Right ventricle myocardium inferior (tissue), 1 donor: ENCODE results near the gene ACVR1C. TPM values are rescaled to one million over a fixed set of nuclear protein-coding genes. Genes with fewer than 3 reads are reported as not detected.
A peak's percentile ranks its signal among the peaks of the same experiment; 100 is the strongest.

Experiments used
- ATAC-seq: fragments of 200-7000 bp; cut with Tn5 transposase; one replicate; pipeline ENCODE4 v1.9.1; 2020; ENCODE audit warnings: mild to moderate bottlenecking, moderate library complexity
- DNase-seq: peaks from one replicate; pipeline ENCODE4 v3.0.0; 2021; ENCODE audit errors: missing footprints
- intact Hi-C: fragments of 100-400 bp; cut with DNase I; formaldehyde crosslinking; loops from one replicate; pipeline ENCODE4 v1.11.0; 2022
- total RNA-seq: library from RNA; stranded (reverse); fragmentation: NEBNext Ultra II Directional; extraction: Animal tissue kit (Norgen Biotek cat#: 25700); gene quantifications from one replicate; pipeline ENCODE4 v1.2.1, GENCODE V29; 2021
- donor health status: DM: no; HTN: yes; CAD: no; lungs with severe emphysema.

The ACVR1C gene
- total RNA-seq, 1 donor from 2014 or later: 0.81 TPM

DNA sequence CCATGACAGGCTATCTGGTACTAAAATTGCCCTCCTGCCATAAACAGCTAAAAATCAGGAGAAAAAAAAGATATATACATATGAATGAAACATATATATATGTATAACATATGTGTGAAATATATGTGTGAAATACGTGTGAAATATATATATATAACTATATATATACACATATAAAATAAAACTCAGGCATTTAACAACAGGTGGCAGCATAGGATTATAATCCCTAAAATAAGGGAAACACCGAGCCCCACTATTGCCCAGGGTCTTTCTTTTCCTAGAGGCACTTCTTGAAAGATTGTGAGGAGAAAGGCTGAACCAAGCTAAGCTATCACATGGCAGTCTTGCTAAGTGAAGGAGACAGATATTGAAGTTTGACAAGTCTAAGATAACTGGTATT lies 118.9 kb downstream of the ACVR1C start:
- intact Hi-C loops: no loop called here
- ATAC-seq: no peak

DNA sequence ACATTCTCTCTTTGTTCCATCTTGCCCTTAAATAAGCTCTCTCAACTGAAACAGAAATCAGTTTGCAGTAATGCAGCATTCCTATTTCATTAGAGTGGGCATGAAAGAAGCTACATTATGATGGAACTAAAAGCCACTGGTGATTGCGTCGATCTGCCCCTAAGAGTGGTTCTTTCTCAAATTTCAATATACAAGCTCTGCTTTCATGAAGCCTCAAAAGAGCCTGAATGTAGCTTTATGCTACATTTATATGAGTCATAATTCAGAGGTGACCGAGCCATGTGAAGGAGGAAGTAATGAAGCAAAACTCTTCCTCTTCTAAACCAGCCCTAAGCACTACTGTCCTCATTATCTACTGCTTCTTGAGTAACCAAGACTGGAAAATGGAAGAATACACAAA lies 120.0 kb downstream of the ACVR1C start:
- DNase-seq (no peak), ATAC-seq (no peak)
- intact Hi-C loops: no loop called here

More for the DNA sequence above, 118.9 kb downstream of the ACVR1C start:
- no peak for DNase-seq

DNA sequence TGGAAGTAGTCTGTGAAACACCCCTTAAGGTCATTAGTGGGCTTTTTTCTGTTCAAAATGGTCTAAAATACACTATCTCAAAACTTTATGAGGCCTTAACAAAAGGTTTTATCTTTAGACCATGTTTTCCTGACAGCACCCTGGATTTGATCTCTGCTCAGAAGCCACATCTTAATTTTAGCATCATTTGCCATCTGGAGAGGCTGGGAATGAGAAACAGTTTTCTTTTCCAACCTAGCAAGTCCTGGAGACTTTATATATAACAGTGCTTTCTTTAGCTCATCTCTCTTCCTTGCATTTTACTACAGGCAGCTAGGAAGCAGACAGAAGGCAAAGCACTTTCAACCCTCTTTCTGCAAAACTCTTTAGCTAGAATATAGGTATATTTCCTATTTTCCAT lies 122.1 kb downstream of the ACVR1C start:
- intact Hi-C loops: no loop called here
- no peak for DNase-seq
- no peak for ATAC-seq

DNA sequence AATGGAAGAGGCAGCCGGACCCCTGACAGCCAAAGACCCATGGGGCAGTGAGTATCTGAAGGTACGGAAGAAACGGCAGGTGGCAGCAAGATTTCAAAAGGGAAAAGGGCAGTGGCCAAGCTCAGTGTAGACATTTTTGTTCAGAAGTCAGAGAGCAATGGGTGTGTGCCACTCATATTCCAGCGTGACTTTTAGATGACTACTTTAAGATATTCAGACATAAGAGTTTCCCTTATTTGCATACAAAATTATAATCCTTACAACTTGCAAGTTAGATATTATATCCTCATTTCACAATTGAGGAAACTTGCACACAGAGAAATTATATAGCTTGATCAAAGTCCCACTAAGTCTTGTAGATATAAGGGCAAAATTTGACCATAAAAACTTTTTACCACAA lies 124.0 kb downstream of the ACVR1C start:
- no peak for DNase-seq
- no peak for ATAC-seq
- intact Hi-C loops: no loop called here

DNA sequence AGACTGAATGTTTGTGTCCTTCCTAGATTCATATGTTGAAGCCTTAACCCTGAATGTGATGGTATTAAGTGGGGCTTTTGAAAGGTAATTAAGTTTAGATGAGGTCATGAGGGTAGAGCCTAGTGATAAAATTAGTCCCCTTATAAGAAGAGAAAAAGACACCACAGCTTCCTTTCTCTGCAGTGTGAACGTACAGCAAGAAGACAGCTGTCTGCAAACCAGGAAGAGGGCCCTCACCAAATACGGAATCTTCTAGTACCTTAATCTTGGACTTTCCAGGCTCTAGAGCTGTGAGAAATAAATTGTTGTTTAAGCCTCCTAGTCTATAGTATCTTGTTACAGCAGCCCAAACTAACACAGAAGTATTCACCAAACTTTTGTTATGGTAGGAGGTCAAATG lies 127.6 kb downstream of the ACVR1C start:
- no peak for DNase-seq
- intact Hi-C loops: no loop called here
- no peak for ATAC-seq

DNA sequence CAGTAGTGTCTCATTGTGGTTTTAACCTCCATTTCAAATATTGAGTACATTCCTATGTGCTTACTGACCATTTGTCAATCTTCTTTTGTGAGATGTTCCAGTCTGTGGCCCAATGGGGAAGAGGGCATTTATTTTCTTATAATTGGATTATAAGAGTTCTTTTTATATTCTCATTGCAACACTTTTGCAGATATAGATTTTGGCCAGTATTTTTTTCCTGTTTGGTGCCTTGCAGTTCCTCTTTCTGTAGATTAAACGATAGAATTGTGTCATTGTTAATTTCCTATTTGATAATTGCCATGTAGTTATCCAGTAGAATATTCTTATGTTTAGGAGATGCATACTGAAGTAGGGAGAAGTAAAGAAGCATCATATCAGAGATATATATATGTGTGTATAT lies 128.3 kb downstream of the ACVR1C start:
- no peak for DNase-seq
- intact Hi-C loops: no loop called here
- ATAC-seq: no peak

DNA sequence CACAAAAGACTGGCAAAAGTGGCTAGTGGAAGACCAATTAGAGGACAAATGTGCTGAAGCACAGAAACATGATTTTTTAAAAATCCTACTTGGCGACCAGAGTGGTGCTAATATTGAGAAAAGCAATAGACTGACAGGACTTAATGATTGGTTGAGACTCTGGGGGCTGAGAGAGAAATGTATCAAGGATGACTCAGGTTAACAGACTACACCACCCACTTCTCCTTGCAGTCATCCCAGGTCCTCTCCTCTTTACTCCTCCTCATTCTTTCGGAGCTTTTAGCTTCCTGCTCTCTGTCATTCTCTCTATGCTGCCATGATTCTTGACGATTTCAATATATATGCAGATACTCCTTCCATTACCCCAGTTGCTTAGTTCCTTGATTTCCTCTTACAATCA lies 130.2 kb downstream of the ACVR1C start:
- intact Hi-C loops: loop anchor here (10.0 kb wide), 1 partner anchor 96 kb away; no protein-coding TSS in a partner anchor
- DNase-seq: no peak
- ATAC-seq: no peak

DNA sequence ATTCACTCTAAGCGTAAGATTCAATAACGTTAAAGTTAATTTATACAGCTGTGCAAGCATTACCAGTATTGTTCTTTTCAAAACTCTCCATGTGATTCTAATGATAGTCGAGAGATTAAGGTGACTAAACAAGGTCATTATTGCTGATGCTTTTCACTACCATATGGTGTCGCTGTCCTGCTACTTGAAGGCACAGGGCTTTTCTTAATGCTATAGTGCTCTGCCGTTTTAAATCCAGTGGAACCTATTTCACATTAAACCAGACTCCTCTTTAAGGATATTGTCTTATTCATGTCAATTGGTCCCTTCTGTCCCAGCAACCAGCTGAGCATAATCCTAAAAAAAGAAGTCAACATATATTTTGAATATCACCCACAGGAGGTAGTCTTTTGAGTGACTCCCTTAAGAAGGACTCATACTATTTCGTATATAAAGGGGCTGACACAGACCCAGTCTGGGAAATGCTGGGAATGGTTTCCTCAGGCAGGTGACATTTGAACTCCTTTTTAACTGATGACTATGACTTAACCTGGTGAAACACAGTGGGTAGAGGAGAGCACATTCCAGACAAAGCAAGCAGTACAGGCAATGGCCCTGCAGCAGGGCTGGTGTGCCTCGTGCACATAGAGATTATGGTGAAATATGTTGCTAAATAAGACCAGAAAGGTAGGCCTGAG lies 130.9 kb downstream of the ACVR1C start:
- no peak for DNase-seq
- peak; percentile 48 for ATAC-seq
- intact Hi-C loops: loop anchor here (10.0 kb wide), 1 partner anchor 97 kb away; no protein-coding TSS in a partner anchor

DNA sequence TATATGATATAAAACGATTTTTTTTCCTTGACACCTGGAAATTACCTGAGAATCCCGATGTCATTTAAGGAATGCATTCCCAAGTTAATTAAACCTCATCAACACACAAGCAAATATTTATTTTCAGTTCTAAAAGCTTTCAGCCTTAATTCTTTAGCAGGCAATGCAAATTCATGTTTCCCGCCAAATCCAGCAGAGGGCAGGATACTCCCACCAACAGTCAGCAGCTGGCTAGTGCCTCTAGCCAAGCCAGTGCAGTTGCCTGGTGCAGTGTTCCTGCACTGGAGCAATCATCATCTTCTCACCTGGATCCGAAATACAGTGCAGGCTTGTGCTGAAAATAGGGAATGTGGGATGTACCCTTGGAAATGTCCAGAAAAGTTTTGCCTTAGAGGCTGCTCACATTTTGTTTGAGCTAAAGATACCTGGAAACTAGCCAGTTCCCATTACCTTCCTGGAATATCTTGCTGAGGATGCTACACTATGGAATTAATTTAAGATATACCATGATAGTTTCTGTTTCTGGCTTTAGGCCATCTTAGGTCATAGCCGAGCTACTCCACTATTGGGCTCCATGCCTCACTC lies 136.4 kb downstream of the ACVR1C start:
- DNase-seq (no peak), ATAC-seq (peak; percentile 81)
- intact Hi-C loops: loop anchor here (5.0 to 10.0 kb wide), 4 partner anchors 103 to 520 kb away; partner anchors contain the start of gene ERMN

DNA sequence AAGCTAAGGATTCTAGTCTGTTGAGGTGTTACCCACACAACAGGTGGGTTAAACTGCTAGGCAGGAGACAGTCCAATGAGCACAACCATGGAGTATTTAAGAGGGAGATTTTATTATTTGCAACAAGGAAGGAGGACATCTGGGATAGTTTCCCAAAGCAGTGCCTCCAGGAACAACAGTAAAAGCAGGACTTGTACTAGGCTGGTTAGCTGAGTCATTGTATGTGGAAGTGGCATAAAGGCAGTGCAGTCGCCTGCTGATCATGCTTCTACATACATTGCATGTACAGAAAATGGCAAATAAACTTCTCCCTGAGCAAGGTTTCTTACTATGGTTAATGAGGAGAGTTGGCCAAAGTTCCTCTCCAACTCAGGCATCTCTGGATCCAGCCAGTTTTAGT lies 138.7 kb downstream of the ACVR1C start:
- DNase-seq (no peak), ATAC-seq (no peak)
- intact Hi-C loops: loop anchor here (5.0 to 10.0 kb wide), 4 partner anchors 105 to 522 kb away; partner anchors contain the start of gene ERMN

DNA sequence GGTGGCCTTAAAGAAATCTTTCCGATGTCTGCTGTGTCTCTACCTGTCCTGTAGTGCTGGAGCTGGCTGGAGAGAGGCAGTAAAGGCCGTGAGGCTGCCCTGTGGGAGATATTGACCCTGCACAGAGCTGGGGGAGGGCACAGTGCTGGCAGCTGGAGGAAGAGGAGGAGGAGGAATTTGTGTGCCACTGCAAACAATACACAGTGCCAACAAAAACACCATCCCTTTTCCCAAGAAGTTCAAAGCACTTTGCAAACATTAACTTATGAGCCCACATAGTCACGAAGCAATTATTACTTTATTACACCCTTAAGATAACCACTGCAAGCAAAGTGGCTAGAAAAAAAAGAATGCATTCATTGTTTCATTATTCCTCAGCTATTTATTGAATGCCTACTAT lies 139.8 kb downstream of the ACVR1C start:
- intact Hi-C loops: no loop called here
- DNase-seq: no peak
- no peak for ATAC-seq

DNA sequence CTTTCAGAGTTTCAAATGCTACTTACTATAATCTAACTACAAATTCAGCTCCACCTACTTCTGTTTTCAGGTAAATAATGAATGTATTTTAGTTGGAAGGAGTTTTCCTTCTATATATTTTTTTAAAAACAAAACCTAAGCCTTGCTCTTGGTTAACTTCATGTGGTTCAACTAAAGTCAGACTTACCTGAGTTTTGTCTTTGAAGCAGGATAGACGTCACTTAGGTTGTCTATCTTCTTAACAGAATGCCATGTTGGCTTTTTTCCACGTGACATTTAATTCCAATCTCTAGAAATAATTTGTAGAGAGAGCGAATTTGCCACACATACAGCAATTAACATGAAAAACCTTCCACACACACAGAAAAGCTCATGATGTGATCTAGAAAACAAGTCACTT lies 140.9 kb downstream of the ACVR1C start:
- DNase-seq: no peak
- intact Hi-C loops: no loop called here
- no peak for ATAC-seq

DNA sequence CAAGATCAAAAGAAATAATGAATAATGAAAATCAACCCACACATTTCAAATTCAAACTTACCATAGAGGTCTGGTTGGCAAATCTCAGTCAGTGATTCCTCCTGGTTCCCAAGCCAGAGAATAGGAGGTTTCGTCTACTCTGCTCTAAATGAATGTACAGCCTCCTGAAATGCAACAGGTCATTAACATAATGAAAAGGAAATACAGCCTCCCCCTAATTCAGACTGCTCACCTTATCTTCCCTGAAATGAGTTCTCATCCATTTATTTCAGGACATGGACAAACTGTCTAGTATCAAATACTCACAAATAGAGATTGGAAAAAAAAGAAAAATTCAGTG lies 141.4 kb downstream of the ACVR1C start:
- intact Hi-C loops: no loop called here
- ATAC-seq (no peak), DNase-seq (no peak)

DNA sequence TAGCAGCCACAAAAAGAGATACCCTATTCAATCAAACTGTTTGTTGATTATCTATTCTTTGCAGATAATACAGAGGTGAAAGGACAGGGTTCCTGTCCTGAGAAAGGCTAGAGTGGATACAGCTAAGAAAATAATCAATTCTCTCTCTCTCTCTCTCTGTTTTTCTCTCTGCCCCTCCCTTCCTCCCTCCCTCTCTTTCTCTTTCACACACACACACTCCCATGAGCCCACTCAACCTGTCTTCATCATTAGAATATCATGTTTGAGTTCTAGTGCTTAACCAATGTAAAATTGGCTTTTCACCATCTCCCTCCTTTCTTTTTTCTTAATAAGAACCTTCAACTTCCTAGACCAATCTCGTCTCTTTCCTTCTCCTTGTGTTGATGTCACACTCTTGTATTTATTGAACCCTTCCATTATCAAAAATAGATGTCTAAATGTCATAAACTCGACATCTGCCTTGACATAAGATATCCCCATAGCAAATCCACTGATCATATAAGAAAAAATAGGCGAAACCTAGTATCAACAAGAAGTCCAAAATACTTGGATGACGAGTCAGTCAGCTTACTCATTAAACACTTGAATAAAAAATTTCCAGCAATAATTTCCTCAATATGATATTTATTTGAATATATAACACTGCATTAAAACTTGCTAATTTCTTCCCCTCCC lies 141.9 kb downstream of the ACVR1C start:
- intact Hi-C loops: no loop called here
- ATAC-seq (no peak), DNase-seq (no peak)

DNA sequence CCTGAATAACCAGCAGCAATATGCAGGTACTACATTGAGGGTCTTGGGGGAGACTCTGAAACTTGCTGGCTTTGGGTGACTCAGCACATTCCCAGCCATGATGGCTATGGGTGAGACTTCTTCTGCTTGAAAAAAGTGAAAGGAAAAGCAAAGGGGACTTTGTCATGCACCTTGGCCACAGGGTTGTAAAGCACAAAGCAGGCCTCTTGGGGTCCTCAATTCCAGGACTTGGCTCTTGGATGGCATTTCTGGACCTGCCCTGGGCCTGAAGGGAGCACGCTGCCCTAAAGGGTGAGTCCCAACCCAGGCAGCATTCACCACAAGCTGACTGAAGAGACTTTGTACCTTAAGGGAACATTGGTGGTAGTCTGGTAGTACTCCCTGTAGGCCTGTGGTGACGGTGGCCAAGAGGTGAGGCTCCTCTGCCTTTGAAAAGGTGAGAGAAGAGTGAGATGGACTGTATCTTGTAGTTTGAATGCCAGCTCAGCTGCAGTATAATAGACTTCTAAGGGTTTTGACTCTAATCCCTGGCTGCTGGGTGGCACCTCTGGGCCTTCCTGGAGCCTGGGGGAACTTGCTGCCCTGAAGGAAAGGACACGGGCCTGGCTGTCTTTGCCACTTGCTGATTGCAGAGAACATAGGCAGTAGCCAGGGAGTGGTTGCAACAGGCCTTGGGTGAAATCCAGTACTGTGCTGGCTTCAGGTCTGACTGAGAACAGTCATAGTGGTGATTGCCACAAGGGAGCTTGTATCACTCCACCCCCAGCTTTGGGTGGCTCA lies 148.3 kb downstream of the ACVR1C start:
- intact Hi-C loops: no loop called here
- peak; percentile 98 for ATAC-seq
- peak; percentile 85 for DNase-seq

DNA sequence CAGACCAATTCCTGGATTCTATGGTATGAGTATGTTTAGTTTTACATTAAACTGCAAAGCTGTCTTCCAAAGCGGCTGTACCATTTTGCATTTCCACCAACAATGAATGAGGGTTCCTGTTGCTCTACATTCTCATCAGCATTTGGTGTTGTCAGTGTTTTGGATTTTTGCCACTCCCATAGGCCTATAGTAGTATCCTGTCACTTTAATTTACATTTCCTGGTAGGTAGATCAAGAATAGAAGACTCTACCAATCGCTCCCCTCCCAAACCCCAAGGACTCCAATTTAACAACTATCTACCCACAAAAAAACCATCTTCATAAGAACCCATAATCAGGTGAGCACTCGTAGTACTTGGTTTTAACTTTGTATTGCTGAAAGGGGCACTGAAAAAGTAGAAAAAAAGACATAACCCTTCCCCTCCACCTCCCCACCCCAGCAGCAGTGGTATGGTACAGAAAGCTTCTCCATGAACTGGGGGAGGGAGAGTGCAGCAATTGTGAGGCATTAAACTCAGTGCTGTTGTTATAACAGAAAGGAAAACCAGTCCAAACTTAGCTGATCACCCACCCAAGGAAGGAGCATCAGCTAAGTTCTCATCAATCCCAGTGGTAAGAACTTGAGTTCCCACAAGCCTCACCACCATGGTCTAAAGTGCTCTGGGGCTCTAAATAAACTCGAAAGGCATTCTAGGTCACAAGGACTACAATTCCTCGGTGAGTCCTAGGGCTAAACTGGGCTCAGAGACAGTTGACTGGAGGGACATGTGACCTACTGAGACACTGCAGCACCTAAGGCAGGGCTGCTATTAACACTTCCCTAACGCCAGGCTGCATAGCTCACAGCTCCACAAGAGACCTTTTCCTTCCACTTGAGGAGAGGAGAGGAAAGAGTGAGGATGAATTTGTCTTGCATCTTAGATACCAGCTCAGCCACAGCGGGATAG lies 149.3 kb downstream of the ACVR1C start:
- ATAC-seq (peak; percentile 27), DNase-seq (no peak)
- intact Hi-C loops: no loop called here

DNA sequence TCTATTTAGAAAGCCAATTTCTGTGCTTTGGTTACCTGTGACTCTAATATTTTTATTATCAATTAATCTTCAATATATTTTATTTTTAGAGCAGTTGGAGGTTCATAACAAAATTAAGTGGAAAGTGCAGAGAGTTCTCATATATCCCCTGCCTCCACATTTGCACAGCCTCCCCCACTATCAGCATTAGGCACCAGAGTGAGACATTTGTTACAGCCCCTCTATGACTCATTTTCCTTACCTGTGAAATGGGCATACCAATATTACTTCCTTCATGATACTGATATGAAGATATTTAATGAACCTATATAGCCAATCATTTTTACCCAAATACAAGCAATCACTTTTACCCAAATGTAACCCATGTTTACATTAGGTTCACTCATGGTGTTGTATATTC lies 150.7 kb downstream of the ACVR1C start:
- intact Hi-C loops: no loop called here
- no peak for DNase-seq
- ATAC-seq: no peak

DNA sequence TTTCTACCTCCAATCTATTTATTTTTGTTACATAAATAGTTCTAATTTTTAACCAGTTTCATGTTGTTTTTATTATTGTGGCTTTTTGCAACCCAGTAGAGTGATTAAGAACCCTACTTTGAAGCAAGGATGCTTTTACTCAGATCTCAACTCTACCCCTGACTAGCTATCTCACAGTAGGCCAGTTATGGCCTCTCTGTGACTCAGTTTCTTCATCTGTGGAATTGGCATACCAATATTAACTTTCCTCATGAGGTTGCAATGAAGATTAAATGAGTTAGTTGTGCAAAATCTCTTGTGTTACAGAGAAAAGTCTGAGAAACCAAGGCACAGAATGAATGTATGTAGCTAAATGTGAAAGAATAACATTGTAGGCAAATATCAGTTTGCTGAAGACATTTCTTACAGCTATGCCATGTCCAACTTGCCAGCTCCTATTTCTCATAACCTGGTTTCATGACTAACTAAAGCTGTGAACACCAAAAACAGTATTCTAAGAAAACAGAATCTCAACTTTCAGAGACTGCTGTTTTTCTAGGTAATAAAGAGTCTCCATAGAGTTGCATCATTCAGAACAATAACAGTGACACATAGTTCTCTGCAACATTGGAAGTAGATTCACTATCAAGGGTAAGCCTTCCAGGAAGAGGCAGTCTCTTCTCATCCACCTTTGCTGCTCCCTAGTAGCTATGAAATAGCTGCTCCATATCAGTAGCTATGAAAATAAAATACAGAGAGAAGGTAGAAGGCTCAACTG lies 151.5 kb downstream of the ACVR1C start:
- intact Hi-C loops: no loop called here
- ATAC-seq (no peak), DNase-seq (no peak)
